Measurements from ENCODE around the gene ACTL8.

Gene ACTL8

GRCh38 chr1:17845583-17845982 is 90.5 kb downstream of the ACTL8 start:
- no peak overlapping the region for H2AFZ ChIP-seq (ENCODE audit: low read length)
- no CpG with 5 or more reads among the region's 4 CpGs for WGBS, 2 donors (ENCODE audit: extremely low coverage in 2 of 2, insufficient read length in 2 of 2, insufficient replicate concordance in 1 of 2)

GRCh38 chr1:17846341-17846740 is 91.2 kb downstream of the ACTL8 start:
- no peak for DNase-seq (ENCODE audit: low spot score)
- H3K36me3 ChIP-seq (replicated peaks in 1 of 2; ENCODE audit: control insufficient read depth in 2 of 2, insufficient read depth in 2 of 2, low read length in 2 of 2): no peaks in the 10 kb centered on the region
- WGBS, 2 donors (ENCODE audit: extremely low coverage in 2 of 2, insufficient read length in 2 of 2, insufficient replicate concordance in 1 of 2): no CpG with 5 or more reads among the region's 3 CpGs
- no peak overlapping the region for H4K8ac ChIP-seq (ENCODE audit: low read depth, low read length)
- no peak overlapping the region for H3K27ac ChIP-seq (replicated peaks; ENCODE audit: low read length)
- no peak overlapping the region for H3K4ac ChIP-seq (ENCODE audit: low read length)
- H3K4me2 ChIP-seq (ENCODE audit: insufficient read depth, low read length, poor library complexity, severe bottlenecking): no peak overlapping the region
- no peaks in the 10 kb centered on the region for H3K9me3 ChIP-seq (replicated peaks in 1 of 2; ENCODE audit: control insufficient read depth in 2 of 2, insufficient read depth in 1 of 2, low read depth in 1 of 2, low read length in 2 of 2)
- no peak overlapping the region for H2BK120ac ChIP-seq (ENCODE audit: low read depth, low read length)
- no peak overlapping the region for H3K14ac ChIP-seq (ENCODE audit: low read length)
- no peak overlapping the region for H2BK12ac ChIP-seq (ENCODE audit: low read length)
- no peak overlapping the region for H2AK5ac ChIP-seq (ENCODE audit: low read depth, low read length)
- H3K27me3 ChIP-seq (ENCODE audit: control insufficient read depth in 3 of 3, insufficient read depth in 3 of 3, low read depth in 1 of 3, low read length in 3 of 3): no peaks in the 10 kb centered on the region
- H3K23ac ChIP-seq (ENCODE audit: low read depth, low read length, poor library complexity): no peak overlapping the region
- peak overlapping the region; percentile 9 for H3K9ac ChIP-seq (ENCODE audit: low read depth, low read length, poor library complexity)
- H2BK5ac ChIP-seq (ENCODE audit: low read length): no peak overlapping the region
- H2BK15ac ChIP-seq (ENCODE audit: low read length): peak overlapping the region; percentile 53
- no peak overlapping the region for H3K4me3 ChIP-seq (ENCODE audit: low read length in 2 of 2)
- no peaks in the 10 kb centered on the region for H3K79me1 ChIP-seq (ENCODE audit: low read depth, low read length)
- H3K4me1 ChIP-seq (ENCODE audit: control insufficient read depth in 2 of 2, insufficient read depth in 1 of 2, low read depth in 1 of 2, low read length in 2 of 2): no peaks in the 10 kb centered on the region
- H2AFZ ChIP-seq (ENCODE audit: low read length): no peak overlapping the region
- no peak overlapping the region for H3K18ac ChIP-seq (ENCODE audit: low read length)
- no peak overlapping the region for H4K91ac ChIP-seq (ENCODE audit: low read depth, low read length, poor library complexity)

More at GRCh38 chr1:17845583-17845982, 90.5 kb downstream of the ACTL8 start:
- Histone ChIP-seq H2BK120ac (ENCODE audit: low read depth, low read length) (no peak overlapping the region), H4K8ac (ENCODE audit: low read depth, low read length) (no peak overlapping the region), H3K4me2 (ENCODE audit: insufficient read depth, low read length, poor library complexity, severe bottlenecking) (no peak overlapping the region), H3K4me1 (ENCODE audit: control insufficient read depth in 2 of 2, insufficient read depth in 1 of 2, low read depth in 1 of 2, low read length in 2 of 2) (no peaks in the 10 kb centered on the region), H3K27ac (replicated peaks; ENCODE audit: low read length) (no peak overlapping the region), H3K4me3 (ENCODE audit: low read length in 2 of 2) (no peak overlapping the region), H3K9ac (ENCODE audit: low read depth, low read length, poor library complexity) (no peak overlapping the region), H2BK12ac (ENCODE audit: low read length) (no peak overlapping the region), H4K91ac (ENCODE audit: low read depth, low read length, poor library complexity) (no peak overlapping the region), H2BK15ac (ENCODE audit: low read length) (peak overlapping the region; percentile 53), H3K36me3 (replicated peaks in 1 of 2; ENCODE audit: control insufficient read depth in 2 of 2, insufficient read depth in 2 of 2, low read length in 2 of 2) (no peaks in the 10 kb centered on the region), H2AK5ac (ENCODE audit: low read depth, low read length) (no peak overlapping the region), H3K9me3 (replicated peaks in 1 of 2; ENCODE audit: control insufficient read depth in 2 of 2, insufficient read depth in 1 of 2, low read depth in 1 of 2, low read length in 2 of 2) (no peaks in the 10 kb centered on the region), H3K79me1 (ENCODE audit: low read depth, low read length) (no peaks in the 10 kb centered on the region), H3K14ac (ENCODE audit: low read length) (no peak overlapping the region), H3K27me3 (ENCODE audit: control insufficient read depth in 3 of 3, insufficient read depth in 3 of 3, low read depth in 1 of 3, low read length in 3 of 3) (no peaks in the 10 kb centered on the region), H3K4ac (ENCODE audit: low read length) (no peak overlapping the region), H2BK5ac (ENCODE audit: low read length) (no peak overlapping the region), H3K18ac (ENCODE audit: low read length) (peak overlapping the region; percentile 13), H3K23ac (ENCODE audit: low read depth, low read length, poor library complexity) (peak overlapping the region; percentile 59)
- no peak for DNase-seq (ENCODE audit: low spot score)

GRCh38 chr1:17847111-17847510 is 92.0 kb downstream of the ACTL8 start:
- H4K8ac ChIP-seq (ENCODE audit: low read depth, low read length): no peak overlapping the region
- no CpG with 5 or more reads among the region's 3 CpGs for WGBS, 2 donors (ENCODE audit: extremely low coverage in 2 of 2, insufficient read length in 2 of 2, insufficient replicate concordance in 1 of 2)
- H2AFZ ChIP-seq (ENCODE audit: low read length): no peak overlapping the region
- H3K79me1 ChIP-seq (ENCODE audit: low read depth, low read length): peaks cover 4% of the 10 kb centered on the region
- no peak overlapping the region for H3K4ac ChIP-seq (ENCODE audit: low read length)
- no peak overlapping the region for H3K4me3 ChIP-seq (ENCODE audit: low read length in 2 of 2)
- no peak overlapping the region for H2AK5ac ChIP-seq (ENCODE audit: low read depth, low read length)
- H2BK12ac ChIP-seq (ENCODE audit: low read length): no peak overlapping the region
- no peak for DNase-seq (ENCODE audit: low spot score)
- no peak overlapping the region for H2BK5ac ChIP-seq (ENCODE audit: low read length)
- H3K4me2 ChIP-seq (ENCODE audit: insufficient read depth, low read length, poor library complexity, severe bottlenecking): no peak overlapping the region
- no peak overlapping the region for H3K23ac ChIP-seq (ENCODE audit: low read depth, low read length, poor library complexity)
- peak overlapping the region; percentile 53 for H3K9ac ChIP-seq (ENCODE audit: low read depth, low read length, poor library complexity)
- H3K14ac ChIP-seq (ENCODE audit: low read length): no peak overlapping the region
- H3K27ac ChIP-seq (replicated peaks; ENCODE audit: low read length): no peak overlapping the region
- H2BK15ac ChIP-seq (ENCODE audit: low read length): no peak overlapping the region
- H2BK120ac ChIP-seq (ENCODE audit: low read depth, low read length): no peak overlapping the region
- no peaks in the 10 kb centered on the region for H3K9me3 ChIP-seq (replicated peaks in 1 of 2; ENCODE audit: control insufficient read depth in 2 of 2, insufficient read depth in 1 of 2, low read depth in 1 of 2, low read length in 2 of 2)
- no peak overlapping the region for H4K91ac ChIP-seq (ENCODE audit: low read depth, low read length, poor library complexity)
- no peaks in the 10 kb centered on the region for H3K36me3 ChIP-seq (replicated peaks in 1 of 2; ENCODE audit: control insufficient read depth in 2 of 2, insufficient read depth in 2 of 2, low read length in 2 of 2)
- peaks cover 0 to 3% (median 0%) of the 10 kb centered on the region in 3 experiments for H3K27me3 ChIP-seq (ENCODE audit: control insufficient read depth in 3 of 3, insufficient read depth in 3 of 3, low read depth in 1 of 3, low read length in 3 of 3)
- no peaks in the 10 kb centered on the region for H3K4me1 ChIP-seq (ENCODE audit: control insufficient read depth in 2 of 2, insufficient read depth in 1 of 2, low read depth in 1 of 2, low read length in 2 of 2)
- H3K18ac ChIP-seq (ENCODE audit: low read length): no peak overlapping the region

- Histone ChIP-seq H2BK5ac (ENCODE audit: low read length) (no peak overlapping the region), H3K4me2 (ENCODE audit: insufficient read depth, low read length, poor library complexity, severe bottlenecking) (no peak overlapping the region), H3K4me1 (ENCODE audit: control insufficient read depth in 2 of 2, insufficient read depth in 1 of 2, low read depth in 1 of 2, low read length in 2 of 2) (no peaks in the 10 kb centered on the region), H3K27ac (replicated peaks; ENCODE audit: low read length) (no peak overlapping the region), H3K18ac (ENCODE audit: low read length) (no peak overlapping the region), H2AFZ (ENCODE audit: low read length) (no peak overlapping the region), H3K4ac (ENCODE audit: low read length) (no peak overlapping the region), H2BK15ac (ENCODE audit: low read length) (no peak overlapping the region), H3K23ac (ENCODE audit: low read depth, low read length, poor library complexity) (no peak overlapping the region), H3K14ac (ENCODE audit: low read length) (no peak overlapping the region), H2BK120ac (ENCODE audit: low read depth, low read length) (no peak overlapping the region), H4K8ac (ENCODE audit: low read depth, low read length) (no peak overlapping the region), H3K27me3 (ENCODE audit: control insufficient read depth in 3 of 3, insufficient read depth in 3 of 3, low read depth in 1 of 3, low read length in 3 of 3) (peaks cover 0 to 10% (median 2%) of the 10 kb centered on the region in 3 experiments), H3K79me1 (ENCODE audit: low read depth, low read length) (peaks cover 4% of the 10 kb centered on the region), H3K4me3 (ENCODE audit: low read length in 2 of 2) (no peak overlapping the region), H2AK5ac (ENCODE audit: low read depth, low read length) (no peak overlapping the region), H4K91ac (ENCODE audit: low read depth, low read length, poor library complexity) (no peak overlapping the region), H2BK12ac (ENCODE audit: low read length) (no peak overlapping the region), H3K9me3 (replicated peaks in 1 of 2; ENCODE audit: control insufficient read depth in 2 of 2, insufficient read depth in 1 of 2, low read depth in 1 of 2, low read length in 2 of 2) (no peaks in the 10 kb centered on the region), H3K9ac (ENCODE audit: low read depth, low read length, poor library complexity) (no peak overlapping the region), H3K36me3 (replicated peaks in 1 of 2; ENCODE audit: control insufficient read depth in 2 of 2, insufficient read depth in 2 of 2, low read length in 2 of 2) (no peaks in the 10 kb centered on the region)
- WGBS, 2 donors (ENCODE audit: extremely low coverage in 2 of 2, insufficient read length in 2 of 2, insufficient replicate concordance in 1 of 2): no CpG with 5 or more reads among the region's 3 CpGs
- DNase-seq (ENCODE audit: low spot score): no peak
Measured at GRCh38 chr1:17849216-17849615, 94.1 kb downstream of the ACTL8 start.

All from neuronal stem cell (in vitro differentiated cells).